DMS 273 (cell line): ENCODE results near the gene PXDC1.
"Not testable (repeated sequence)": the region's sequence is repeated elsewhere in the genome, so short reads cannot be mapped to it uniquely, and the experiment has no call there.

Experiments
- DNase-seq: peaks from one replicate; lab custom pipeline; 2025; ENCODE audit not compliant: unreplicated experiment; lab: John Stamatoyannopoulos, UW

PXDC1 gene

DNA sequence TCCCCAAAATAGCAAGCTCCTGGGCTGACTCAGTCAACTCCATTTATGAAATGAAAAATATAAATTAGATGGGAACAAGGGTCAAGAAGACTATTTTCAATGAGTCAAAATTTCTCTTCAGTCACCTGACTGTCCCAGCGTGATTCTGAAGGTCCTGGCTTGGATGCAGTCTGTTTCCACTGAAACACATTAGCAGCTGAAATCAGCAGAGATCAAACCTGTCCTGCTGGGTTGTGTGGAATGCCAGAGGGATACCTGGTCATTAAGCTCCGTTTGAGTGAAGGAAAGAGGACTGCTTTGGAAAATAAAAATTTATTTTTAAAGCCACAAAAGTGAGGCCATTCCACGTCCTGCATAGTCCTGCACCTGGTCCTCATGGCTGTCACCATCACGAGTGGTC, 37.4 kb downstream of the PXDC1 start:
- DNase-seq, result no peak

DNA sequence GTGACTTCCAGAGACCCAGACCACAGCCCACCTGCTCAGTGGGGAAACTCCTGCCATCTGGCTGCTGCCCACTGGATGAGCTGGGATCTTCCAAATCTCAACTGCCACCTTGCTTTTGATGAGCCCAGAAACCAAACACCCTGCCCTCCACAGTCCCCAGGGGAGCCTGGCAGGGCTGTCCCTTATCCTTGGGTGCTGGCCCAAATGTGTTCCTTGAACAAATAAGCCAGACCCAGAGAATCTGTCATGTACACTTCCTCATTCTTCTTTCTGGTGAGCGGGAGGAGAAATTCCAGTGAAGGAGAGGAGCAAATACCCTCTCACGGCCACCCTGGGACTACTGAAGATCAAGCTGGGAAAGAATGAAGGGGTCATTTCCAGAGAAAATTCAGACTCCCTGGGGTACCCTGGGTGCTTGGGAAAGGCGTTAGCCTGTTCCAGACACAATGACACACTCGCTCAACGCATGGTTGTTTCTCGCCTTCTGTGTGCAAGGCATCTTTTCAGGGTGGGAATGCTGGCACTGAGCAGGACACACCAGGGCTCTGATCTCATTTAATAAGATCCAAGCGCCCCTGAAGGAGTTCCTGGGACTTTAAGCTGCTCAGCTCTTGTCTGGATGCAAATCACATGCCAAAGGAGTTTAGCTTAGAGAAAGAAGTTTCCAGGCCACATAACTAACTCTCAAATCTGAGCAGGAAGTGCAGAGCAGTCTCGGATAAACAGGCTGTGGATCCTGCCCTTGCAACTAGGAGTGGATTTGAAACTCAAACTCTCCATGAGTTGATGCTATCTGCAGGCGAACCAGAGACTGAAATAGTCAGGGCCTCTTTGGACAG, 38.5 kb downstream of the PXDC1 start:
- no peak for DNase-seq

DNA sequence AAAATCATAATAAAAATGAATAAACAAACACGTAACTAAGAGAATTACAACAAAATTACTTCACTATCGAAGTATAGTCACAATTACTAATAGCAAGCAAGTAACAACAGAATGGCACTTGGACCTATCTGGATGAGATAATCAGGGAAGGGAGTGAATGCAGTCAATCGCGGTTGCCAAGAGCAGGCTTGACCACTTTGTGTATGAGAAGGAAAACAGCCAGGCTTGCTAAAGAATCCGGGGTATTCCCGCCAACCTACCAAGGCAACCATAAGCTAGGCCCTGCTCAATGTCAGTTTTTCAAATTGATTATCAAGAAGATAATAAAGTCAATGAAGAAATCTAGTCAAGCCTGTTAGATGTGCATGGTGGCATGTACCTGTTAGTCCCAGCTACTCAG, 39.7 kb downstream of the PXDC1 start:
- no peak for DNase-seq

DNA sequence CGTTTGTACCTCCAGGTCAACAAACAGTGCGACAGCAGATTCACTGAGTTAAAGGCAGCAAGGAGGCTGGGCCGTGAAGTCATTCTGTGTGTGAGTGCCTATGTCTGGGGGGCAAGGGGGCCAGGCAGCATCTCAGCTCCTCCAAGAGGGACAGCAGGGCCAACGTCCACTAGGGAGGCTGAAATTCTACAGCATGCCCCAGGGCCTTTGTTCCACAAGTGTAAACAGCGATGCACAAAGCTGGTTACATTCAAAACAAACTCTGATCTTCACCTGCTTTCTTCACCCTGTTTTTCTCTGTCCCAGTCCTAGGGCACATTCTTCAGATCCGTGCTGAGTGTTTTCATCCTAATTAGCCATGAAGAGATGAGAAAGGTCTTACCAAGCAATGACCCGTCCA, 41.1 kb downstream of the PXDC1 start:
- no peak for DNase-seq

DNA sequence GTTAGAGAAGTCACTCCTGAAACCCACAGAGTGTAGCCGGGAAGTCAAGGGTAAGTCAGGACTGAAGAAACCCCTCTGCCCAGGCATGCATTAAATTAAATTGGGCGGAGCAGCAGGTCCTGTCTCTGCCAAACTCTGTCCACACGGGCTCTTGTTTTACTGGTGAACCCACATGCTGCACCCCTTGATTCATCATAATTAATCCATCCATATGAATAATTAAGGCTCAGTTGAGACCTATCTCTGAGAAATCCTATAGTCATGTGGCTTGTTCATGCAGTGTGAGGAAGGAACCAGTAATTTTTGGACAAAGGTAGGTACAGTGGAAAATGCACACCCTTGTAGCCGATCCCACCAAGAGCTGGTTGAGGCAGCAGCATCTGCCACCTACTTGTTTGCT, 43.0 kb downstream of the PXDC1 start:
- DNase-seq, result no peak

DNA sequence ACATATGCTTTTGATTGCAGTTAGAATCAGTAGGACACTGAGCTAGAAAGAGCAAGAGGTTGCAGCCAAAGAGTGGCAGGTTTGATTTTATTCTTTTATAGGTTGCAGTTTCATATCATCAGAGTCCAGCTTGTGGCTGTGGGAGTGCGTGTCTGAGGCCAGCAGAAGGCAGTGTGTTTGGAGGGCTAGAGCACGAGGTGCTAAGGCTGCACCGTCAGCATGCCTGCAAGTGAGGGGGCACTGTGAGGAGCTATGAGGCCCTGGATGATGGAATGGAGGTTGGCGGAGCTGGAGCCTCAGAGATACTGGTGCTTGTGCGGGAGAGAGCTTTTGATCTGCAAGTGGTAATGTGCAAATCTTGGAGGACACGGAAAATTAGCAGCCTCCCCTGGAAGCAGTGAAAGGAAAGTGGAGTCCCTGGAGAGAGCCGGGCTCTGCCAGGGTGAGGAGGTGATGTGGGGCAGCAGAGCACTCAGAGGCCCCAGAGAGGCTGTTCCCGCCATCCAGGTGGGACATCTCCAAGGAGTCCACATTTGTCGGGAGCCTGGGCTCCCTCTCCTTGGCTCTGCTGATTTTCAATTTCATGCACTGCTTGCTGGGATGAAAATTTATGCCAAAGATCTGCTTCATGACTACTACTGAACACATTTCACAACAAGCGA, 43.6 kb downstream of the PXDC1 start:
- no peak for DNase-seq

DNA sequence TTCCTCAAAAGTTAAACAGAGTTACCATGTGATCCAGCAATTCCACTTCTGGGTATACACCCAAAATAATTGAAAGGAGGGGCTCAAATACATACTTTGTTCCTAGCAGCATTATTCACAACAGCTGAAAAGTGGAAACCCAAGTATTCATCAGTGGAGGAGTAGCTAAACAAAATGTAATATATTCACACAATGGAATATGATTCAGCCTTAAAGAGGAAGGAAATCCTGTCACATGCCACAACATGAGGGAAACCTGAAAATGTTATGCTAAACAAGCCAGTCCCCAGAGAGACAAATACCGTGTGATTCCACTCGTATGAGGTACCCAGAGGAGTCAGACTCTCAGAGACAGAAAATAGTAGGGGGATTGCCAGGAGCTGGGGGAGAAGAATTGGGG, 44.5 kb downstream of the PXDC1 start:
- DNase-seq, result no peak

DNA sequence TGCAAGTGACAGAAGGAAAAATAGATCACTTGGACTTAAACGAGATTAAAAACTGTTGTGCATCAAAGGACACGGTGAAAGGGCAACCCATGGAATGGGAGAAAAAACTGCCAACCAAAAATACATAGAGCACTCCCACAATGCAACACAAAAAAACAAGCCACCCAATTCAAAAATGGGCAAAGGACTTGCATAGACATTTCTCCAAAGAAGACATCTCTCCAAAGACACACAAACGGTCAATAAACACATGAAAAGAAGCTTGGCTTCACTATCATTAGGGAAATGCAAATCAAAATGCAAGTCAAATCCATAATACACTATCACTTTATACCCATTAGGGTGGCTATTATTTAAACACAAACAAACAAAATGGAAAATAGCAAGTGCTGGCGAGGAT, 45.0 kb downstream of the PXDC1 start:
- no peak for DNase-seq

DNA sequence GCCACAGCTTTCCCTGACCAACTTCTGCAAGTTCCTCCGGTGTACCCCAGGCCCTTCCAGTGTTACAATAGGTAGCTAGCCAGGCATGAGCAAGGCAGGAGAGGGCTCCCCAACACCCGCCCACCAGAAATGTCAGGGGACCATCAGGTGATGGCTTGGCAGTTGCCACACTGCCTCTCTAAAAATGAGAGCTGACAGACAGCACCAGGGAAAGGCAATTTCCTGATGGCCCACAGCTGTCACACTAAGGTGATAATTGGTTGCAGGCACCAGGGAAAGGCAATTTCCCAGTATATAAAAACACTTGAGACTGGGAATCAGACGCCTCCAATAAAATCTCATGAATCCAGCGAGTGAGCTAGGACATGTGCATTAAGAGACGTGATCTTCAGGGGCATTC, 49.9 kb downstream of the PXDC1 start:
- DNase-seq, result peak; percentile 17

DNA sequence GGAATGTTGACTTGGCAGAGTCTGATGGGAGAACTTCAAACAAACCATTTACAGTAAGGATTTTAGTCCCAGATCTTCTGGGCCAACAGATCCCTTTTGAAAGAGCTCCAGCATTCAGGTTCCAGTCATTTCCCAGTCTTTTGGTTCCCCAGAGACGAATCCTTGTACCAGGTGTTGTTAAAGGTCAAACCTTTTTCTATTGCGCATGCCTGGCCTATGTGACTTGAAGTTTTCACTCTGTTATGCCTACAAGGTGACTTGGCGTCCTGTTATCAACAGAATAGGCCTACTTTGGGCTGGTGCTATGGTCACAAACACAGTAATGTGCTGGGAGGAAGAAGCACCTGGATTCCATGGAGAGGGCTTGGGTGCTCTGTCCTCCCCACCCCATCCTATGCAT, 52.3 kb downstream of the PXDC1 start:
- DNase-seq, result no peak

DNA sequence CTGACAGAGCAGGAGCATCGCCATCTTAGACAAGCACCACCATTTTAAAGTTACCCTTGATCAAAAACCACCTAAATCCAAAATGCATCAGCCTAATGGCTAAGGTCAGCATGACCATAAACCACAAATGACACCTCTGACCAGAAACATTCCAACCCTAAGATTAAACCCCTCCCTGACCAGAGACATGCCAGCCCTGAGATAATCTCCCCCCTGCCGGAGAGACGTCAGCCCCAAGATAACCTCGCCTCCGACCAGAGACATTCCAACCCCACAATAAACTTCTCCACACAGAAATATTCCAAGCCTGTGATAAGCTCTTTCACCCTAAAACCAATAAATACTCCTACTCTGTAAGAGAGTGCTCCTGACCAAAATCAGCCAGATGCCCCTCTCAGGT, 53.5 kb downstream of the PXDC1 start:
- no peak for DNase-seq

DNA sequence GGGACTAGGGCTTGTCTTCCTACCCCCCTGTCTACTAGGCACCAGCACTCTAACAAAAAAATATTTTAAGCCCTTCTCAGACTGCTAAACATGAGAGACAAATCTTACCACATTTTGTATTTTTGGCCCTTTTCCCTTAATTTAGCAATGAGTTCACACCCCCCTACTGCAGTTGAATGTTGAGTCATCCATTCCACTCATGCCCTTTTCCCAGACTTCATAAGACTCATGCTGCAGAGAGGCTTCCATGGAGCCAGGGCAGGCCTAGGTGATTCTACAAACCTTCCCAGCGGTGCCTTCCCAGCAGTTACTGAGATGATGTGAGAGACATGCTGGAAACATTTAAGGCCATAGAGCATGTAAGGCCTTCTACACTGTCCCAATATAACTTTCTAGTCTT, 53.9 kb downstream of the PXDC1 start:
- DNase-seq, result no peak

DNA sequence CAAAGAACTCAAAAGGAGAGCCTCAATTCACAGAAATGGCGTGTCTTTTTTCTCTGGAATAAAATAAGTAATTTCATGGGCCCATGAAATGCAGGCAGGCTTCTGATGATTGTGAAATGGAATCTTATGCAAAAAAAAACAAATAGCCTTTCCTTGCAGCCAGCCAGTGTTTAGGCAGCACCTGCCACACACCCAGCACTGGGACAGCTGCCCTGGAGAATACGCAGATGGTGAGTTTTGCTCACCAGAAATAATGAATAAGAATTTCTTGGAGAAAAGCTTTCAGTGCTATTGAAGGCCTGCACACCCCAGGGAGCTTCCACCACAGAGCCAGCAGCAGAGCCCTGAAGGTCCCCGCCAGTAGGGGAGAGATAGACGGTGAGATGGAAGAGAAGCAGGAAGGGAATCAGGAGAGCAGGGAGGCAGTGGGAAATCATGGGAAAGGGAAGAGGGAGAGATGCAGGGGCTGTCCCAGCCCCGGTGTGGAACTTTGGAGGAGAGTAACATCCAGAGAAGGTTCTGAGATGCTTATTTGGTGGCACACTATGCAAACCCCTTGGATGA, 54.9 kb downstream of the PXDC1 start:
- peak; percentile 59 for DNase-seq

DNA sequence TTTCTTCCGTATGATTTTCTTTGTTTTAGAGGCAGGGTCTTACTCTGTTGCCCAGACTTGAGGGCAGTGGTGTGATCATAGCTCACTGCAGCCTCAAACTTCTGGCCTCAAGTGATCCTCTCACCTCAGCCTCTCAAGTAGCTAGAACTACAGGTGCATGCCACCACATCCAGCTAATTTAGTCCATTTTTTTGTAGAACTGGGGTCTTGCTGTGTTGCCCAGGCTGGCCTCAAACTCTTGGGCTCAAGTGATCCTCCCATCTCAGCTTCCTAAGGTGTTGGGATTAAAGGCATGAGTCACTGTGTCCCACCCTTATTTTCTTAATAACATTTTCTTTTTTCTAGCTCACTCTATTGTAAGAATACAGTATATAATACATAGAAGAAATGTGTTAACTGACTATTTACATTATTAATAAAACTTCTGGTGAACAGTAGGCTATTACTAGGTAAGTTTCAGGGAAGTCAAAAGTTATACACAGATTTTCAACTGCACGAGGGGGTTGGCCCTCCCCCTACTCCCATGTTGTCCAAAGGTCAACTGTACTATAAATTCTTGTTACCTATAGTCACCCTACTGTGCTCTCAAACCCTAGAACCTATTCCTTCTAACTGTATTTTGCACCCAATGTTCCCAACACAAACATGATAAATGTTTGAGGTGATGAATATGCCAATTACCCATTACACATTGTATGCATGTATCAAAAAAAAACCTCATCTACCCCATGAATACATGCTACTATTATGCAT, 56.3 kb downstream of the PXDC1 start:
- no peak for DNase-seq

DNA sequence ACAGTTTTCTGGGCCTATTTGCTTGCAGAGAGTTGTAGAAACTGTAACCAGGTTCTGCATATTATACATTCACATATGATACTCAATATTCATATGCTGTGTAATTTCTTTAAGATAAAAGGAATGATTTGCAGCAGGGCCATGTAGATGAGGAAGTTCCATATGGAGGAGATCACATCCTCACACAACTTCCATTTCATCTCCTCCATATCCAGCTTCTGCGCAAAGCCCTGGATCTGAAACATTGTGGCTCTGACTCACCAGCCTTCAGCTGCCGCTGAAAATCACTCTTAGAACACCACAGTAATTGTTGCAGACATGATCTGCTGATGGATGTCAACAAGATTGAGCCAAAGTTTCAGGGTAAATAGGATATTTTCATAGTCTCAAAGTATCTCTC, 57.7 kb downstream of the PXDC1 start:
- no peak for DNase-seq

DNA sequence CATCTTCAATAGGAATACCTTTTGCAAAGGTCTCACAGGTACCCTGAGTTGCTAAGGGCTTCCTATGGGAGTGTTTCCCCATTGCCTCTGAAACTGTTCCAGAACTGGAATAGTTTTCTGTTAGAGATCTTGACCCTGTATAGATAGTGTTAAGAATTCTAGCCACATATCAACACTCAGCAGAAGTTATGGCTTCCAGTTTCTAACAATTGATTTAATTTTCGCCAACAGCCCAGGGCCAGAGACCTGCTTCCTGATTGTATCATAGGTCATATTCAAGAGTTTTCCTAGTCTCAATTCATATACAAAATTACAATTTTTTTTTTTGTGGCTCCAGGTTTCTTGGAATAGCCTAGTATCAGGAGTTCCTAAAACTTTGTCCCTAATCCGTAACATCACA, 61.0 kb downstream of the PXDC1 start:
- DNase-seq, result no peak

DNA sequence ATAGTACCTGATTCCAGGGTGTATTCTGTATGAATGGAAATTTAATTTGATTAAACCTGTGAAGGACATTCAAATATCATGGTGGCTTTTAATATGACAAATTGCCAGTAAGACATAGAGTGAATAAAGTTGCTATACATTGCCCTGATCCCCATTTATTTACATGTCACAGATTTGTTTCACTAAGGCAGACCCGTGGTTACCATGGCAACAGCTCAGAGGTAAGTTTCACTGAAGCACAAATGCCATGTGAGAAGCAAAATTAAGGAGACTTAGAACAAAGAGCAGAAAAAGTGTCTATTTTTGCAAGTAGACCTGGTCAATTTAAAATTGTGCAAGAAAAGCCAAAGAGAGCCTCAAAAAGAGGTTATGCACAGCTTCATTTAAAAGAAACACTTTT, 63.7 kb downstream of the PXDC1 start:
- DNase-seq, result peak; percentile 64

DNA sequence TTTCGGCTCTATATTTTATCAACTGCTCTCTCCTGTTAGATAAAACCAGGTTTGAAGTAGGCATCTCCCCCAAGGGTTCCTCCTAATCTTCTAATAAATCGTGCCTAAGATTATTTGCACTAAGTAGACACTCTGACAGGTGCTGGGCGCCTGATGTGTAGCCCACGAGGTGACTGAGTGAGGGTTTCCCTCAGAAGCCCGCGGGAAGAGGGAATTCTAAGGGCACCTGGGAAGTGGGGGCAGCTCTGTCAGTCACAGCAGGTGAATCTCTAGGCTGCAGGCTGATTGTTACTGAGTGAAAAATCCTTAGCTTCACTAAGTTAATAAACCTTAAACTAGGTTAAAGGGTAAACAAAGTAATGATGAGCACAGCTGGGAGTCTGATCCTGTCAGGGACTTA, 68.2 kb downstream of the PXDC1 start:
- DNase-seq, result no peak

DNA sequence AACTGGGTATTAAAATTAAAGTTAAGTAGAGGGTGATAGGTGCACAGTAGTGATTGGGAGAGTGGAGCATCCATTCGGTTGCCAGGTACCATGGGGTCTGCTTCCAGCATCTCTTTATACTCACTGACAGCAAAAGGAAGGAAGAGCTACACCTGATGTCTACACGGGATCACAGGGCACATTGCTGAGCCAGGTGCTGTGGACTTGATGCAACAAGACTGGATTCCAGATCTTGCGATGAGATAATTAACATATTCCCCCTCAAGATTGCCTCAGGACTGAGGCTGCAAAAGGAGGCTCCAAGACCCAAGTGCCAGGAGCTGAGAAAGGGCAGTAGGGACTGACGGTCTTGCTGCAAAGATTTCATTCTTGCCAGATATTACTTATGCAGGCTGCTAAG, 72.6 kb downstream of the PXDC1 start:
- no peak for DNase-seq

DNA sequence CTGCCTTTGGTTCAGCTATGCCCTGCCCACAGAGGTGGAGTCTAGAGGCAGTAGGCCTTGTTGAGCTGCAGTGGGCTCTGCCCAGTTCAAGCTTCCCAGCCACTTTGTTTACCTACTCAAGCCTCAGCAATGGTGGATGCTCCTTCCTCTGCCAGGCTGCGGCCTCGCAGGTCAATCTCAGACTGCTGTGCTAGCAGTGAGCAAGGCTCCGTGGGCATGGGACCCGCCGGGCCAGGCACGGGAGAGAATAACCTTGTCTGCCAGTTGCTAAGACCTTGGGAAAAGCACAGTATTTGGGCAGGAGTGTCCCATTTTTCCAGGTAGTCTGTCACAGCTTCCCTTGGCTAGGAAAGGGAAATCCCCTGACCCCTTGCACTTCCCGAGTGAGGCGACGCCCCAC, 73.8 kb downstream of the PXDC1 start:
- not testable (repeated sequence) for DNase-seq

DNA sequence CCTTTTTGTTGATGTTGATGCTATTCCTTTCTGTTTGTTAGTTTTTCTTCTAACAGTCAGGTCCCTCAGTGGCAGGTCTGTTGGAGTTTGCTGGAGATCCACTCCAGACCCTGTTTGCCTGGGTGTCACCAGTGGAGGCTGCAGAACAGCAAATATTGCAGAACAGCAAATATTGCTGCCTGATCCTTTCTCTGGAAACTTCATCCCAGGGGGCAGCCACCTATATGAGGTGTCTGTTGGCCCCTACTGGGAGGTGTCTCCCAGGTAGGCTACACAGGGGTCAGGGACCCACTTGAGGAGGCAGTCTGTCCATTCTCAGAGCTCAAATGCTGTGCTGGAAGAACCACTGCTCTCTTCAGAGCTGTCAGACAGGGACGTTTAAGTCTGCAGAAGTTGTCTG, 74.2 kb downstream of the PXDC1 start:
- DNase-seq, result not testable (repeated sequence)
